GM23338 (cell line): ENCODE data around the gene AUH. TPM values are rescaled to one million over a fixed set of nuclear protein-coding genes. Genes with fewer than 3 reads are reported as not detected.

Experiments
- ATAC-seq: fragments of 200-7000 bp; cut with Tn5 transposase; 3 replicates; pipeline ENCODE4 v1.9.1; 2020
- DNase-seq: peaks from one replicate; pipeline ENCODE4 v3.0.0-alpha.2; 2015; ENCODE audit warnings: low spot score
- H2AFZ ChIP-seq: fragments of 200-600 bp; sonication (generic); 2 replicates; pipeline ENCODE4 v1.8.0; 2016; ENCODE audit warnings: antibody characterized with exemption, mild to moderate bottlenecking, moderate library complexity
- H3F3A ChIP-seq: fragments of 200-600 bp; sonication (generic); replicated peaks from 2 replicates; pipeline ENCODE4 v1.8.0; 2017; ENCODE audit warnings: antibody characterized with exemption, mixed run types, low read depth
- H3K27ac ChIP-seq: fragments of 200-600 bp; sonication (generic); 2 replicates; pipeline ENCODE4 v1.6.1; 2016; ENCODE audit warnings: low read depth
- H3K27me3 ChIP-seq: fragments of 200-600 bp; sonication (generic); 2 replicates; pipeline ENCODE4 v1.8.0; 2016; ENCODE audit warnings: mild to moderate bottlenecking, mixed run types, moderate library complexity; ENCODE audit not compliant: insufficient read depth
- H3K36me3 ChIP-seq: fragments of 200-600 bp; sonication (generic); 2 replicates; pipeline ENCODE4 v1.8.0; 2016; ENCODE audit warnings: mild to moderate bottlenecking; ENCODE audit not compliant: insufficient read depth
- H3K4me1 ChIP-seq: fragments of 200-600 bp; sonication (generic); 2 replicates; pipeline ENCODE4 v1.8.0; 2016; ENCODE audit warnings: mild to moderate bottlenecking, moderate library complexity; ENCODE audit not compliant: insufficient read depth
- H3K4me2 ChIP-seq: fragments of 200-600 bp; sonication (generic); 2 replicates; pipeline ENCODE4 v1.7.1; 2017; ENCODE audit warnings: mixed run types
- H3K4me3 ChIP-seq: fragments of 200-600 bp; sonication (generic); 2 replicates; pipeline ENCODE4 v1.6.1; 2016; ENCODE audit warnings: mixed run types
- H3K79me2 ChIP-seq: fragments of 200-600 bp; sonication (generic); replicated peaks from 2 replicates; pipeline ENCODE4 v1.8.0; 2017; ENCODE audit warnings: mild to moderate bottlenecking; ENCODE audit not compliant: insufficient read depth
- H3K9me2 ChIP-seq: fragments of 200-600 bp; sonication (generic); 2 replicates; pipeline ENCODE4 v1.8.0; 2017; ENCODE audit not compliant: insufficient read depth
- H4K20me1 ChIP-seq: fragments of 200-600 bp; sonication (generic); replicated peaks from 2 replicates; pipeline ENCODE4 v1.8.0; 2017; ENCODE audit warnings: mild to moderate bottlenecking; ENCODE audit not compliant: insufficient read depth
- H3K27ac Mint-ChIP-seq: 2 replicates; pipeline ENCODE4 v1.8.0; 2020; ENCODE audit warnings: inconsistent platforms, mild to moderate bottlenecking, moderate library complexity, mixed read lengths
- H3K27me3 Mint-ChIP-seq: 3 replicates; pipeline ENCODE4 v1.8.0; 2022; ENCODE audit warnings: low read depth, mild to moderate bottlenecking, moderate library complexity, mixed read lengths, inconsistent platforms; ENCODE audit not compliant: insufficient read depth, poor library complexity
- H3K36me3 Mint-ChIP-seq: 3 replicates; pipeline ENCODE4 v1.8.0; 2021; ENCODE audit warnings: low read depth, mild to moderate bottlenecking, inconsistent platforms, moderate library complexity, mixed read lengths
- H3K4me1 Mint-ChIP-seq: 3 replicates; pipeline ENCODE4 v1.8.0; 2020; ENCODE audit warnings: mild to moderate bottlenecking, inconsistent platforms, mixed read lengths
- H3K4me3 Mint-ChIP-seq: 3 replicates; pipeline ENCODE4 v1.8.0; 2021; ENCODE audit warnings: moderate library complexity, mild to moderate bottlenecking, inconsistent platforms, mixed read lengths
- H3K9me3 Mint-ChIP-seq: 3 replicates; pipeline ENCODE4 v1.8.0; 2020; ENCODE audit warnings: moderate library complexity, mild to moderate bottlenecking, inconsistent platforms, mixed read lengths
- CREB1 ChIP-seq: fragments of 250-450 bp; sonication (Bioruptor Pico); IDR thresholded peaks from 2 replicates; pipeline ENCODE4 v1.5.0; 2020; ENCODE audit warnings: low read depth, mild to moderate bottlenecking, moderate library complexity
- EZH2phosphoT487 ChIP-seq: fragments of 200-600 bp; sonication (generic); IDR thresholded peaks from one replicate; pipeline ENCODE4 v1.8.1; 2018; ENCODE audit warnings: antibody characterized with exemption; ENCODE audit not compliant: unreplicated experiment
- JUNB ChIP-seq: IDR thresholded peaks from one replicate; pipeline ENCODE4 v1.6.1; 2016; ENCODE audit warnings: antibody characterized with exemption; ENCODE audit not compliant: unreplicated experiment
- POLR2AphosphoS5 ChIP-seq: IDR thresholded peaks from 2 replicates; pipeline ENCODE4 v1.6.1; 2016; ENCODE audit warnings: antibody characterized with exemption, low read depth
- STAT1 ChIP-seq: IDR thresholded peaks from one replicate; pipeline ENCODE4 v1.6.1; 2016; ENCODE audit warnings: antibody characterized with exemption; ENCODE audit not compliant: unreplicated experiment
- ZNF331 ChIP-seq: fragments of 250-450 bp; sonication (Bioruptor Pico); IDR thresholded peaks from 2 replicates; pipeline ENCODE4 v1.5.0; 2020; ENCODE audit warnings: low read depth, mild to moderate bottlenecking, moderate library complexity
- polyA plus RNA-seq: library from polyadenylated mRNA; unstranded; fragments of >200 nt; fragmentation: Nextera tagmentation; extraction: Ambion mirVana; gene quantifications from 2 replicates; pipeline ENCODE4 v1.2.1, GENCODE V29; 2016
- total RNA-seq: library from RNA; depleted of rRNA; stranded (reverse); fragments of >200 nt; shearing (Covaris generic); gene quantifications from 2 replicates; pipeline ENCODE4 v1.2.3, GENCODE V29; 2014
- TF ChIP-seq, protein P1 (sequence below): fragments of 250-450 bp; sonication (Bioruptor Pico); IDR thresholded peaks from 2 replicates; pipeline ENCODE4 v1.5.0; 2020; ENCODE audit warnings: mild to moderate bottlenecking, moderate library complexity
- TF ChIP-seq, protein P2 (sequence below): IDR thresholded peaks from 2 replicates; pipeline ENCODE4 v1.6.1; 2016; ENCODE audit warnings: antibody characterized with exemption

The AUH gene
- total and polyA plus RNA-seq, 2 experiments from 2014 or later, result 28.8 to 34.2 TPM

DNA sequence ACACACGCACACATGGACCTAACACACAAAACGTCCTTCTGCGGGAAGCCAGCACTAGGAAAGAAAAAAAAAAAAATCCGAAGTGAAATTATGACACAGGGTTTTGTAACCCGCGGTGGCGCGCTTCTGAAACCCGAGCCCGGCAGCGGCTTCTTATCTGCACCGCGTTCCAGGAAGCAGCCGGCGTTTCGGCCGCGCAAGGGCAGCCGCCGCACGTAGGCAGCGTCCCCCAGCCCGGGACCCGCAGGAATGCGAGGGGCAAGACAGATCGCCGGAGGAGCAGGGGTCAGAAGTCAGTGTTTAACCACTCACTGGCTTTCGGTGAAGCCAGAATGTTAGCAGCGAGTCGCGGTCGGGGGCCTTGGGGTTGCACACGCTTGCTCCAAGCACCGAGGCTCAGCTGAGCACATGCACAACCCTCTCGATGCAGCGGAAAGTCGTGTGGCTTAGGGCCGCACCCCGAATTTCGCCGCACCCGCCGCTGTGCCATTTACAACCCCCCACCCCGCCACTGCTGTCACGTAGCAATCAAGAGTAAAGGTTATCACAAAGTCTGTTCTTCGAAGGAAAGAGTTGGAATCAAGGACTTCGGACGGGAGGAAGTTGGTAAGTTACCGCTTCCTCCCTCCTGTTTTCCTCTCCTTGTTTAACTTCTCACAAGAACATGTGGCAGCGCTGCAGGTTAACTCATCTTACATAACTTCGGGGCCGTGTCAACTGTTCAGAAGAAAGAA lies 167.9 kb downstream of the AUH start:
- TF ChIP-seq STAT1, result no peak
- TF ChIP-seq ZNF331 (CRISPR knock-in tag), result no peak
- TF ChIP-seq, protein P1, sequence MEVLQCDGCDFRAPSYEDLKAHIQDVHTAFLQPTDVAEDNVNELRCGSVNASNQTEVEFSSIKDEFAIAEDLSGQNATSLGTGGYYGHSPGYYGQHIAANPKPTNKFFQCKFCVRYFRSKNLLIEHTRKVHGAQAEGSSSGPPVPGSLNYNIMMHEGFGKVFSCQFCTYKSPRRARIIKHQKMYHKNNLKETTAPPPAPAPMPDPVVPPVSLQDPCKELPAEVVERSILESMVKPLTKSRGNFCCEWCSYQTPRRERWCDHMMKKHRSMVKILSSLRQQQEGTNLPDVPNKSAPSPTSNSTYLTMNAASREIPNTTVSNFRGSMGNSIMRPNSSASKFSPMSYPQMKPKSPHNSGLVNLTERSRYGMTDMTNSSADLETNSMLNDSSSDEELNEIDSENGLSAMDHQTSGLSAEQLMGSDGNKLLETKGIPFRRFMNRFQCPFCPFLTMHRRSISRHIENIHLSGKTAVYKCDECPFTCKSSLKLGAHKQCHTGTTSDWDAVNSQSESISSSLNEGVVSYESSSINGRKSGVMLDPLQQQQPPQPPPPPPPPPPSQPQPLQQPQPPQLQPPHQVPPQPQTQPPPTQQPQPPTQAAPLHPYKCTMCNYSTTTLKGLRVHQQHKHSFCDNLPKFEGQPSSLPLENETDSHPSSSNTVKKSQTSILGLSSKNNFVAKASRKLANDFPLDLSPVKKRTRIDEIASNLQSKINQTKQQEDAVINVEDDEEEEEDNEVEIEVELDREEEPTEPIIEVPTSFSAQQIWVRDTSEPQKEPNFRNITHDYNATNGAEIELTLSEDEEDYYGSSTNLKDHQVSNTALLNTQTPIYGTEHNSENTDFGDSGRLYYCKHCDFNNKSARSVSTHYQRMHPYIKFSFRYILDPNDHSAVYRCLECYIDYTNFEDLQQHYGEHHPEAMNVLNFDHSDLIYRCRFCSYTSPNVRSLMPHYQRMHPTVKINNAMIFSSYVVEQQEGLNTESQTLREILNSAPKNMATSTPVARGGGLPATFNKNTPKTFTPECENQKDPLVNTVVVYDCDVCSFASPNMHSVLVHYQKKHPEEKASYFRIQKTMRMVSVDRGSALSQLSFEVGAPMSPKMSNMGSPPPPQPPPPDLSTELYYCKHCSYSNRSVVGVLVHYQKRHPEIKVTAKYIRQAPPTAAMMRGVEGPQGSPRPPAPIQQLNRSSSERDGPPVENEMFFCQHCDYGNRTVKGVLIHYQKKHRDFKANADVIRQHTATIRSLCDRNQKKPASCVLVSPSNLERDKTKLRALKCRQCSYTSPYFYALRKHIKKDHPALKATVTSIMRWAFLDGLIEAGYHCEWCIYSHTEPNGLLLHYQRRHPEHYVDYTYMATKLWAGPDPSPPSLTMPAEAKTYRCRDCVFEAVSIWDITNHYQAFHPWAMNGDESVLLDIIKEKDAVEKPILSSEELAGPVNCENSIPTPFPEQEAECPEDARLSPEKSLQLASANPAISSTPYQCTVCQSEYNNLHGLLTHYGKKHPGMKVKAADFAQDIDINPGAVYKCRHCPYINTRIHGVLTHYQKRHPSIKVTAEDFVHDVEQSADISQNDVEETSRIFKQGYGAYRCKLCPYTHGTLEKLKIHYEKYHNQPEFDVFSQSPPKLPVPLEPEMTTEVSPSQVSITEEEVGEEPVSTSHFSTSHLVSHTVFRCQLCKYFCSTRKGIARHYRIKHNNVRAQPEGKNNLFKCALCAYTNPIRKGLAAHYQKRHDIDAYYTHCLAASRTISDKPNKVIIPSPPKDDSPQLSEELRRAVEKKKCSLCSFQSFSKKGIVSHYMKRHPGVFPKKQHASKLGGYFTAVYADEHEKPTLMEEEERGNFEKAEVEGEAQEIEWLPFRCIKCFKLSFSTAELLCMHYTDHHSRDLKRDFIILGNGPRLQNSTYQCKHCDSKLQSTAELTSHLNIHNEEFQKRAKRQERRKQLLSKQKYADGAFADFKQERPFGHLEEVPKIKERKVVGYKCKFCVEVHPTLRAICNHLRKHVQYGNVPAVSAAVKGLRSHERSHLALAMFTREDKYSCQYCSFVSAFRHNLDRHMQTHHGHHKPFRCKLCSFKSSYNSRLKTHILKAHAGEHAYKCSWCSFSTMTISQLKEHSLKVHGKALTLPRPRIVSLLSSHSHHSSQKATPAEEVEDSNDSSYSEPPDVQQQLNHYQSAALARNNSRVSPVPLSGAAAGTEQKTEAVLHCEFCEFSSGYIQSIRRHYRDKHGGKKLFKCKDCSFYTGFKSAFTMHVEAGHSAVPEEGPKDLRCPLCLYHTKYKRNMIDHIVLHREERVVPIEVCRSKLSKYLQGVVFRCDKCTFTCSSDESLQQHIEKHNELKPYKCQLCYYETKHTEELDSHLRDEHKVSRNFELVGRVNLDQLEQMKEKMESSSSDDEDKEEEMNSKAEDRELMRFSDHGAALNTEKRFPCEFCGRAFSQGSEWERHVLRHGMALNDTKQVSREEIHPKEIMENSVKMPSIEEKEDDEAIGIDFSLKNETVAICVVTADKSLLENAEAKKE (CRISPR knock-in tag), result no peak
- no peak for TF ChIP-seq CREB1 (CRISPR knock-in tag)
- TF ChIP-seq JUNB, result no peak
- TF ChIP-seq, protein P2, sequence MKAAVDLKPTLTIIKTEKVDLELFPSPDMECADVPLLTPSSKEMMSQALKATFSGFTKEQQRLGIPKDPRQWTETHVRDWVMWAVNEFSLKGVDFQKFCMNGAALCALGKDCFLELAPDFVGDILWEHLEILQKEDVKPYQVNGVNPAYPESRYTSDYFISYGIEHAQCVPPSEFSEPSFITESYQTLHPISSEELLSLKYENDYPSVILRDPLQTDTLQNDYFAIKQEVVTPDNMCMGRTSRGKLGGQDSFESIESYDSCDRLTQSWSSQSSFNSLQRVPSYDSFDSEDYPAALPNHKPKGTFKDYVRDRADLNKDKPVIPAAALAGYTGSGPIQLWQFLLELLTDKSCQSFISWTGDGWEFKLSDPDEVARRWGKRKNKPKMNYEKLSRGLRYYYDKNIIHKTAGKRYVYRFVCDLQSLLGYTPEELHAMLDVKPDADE, result 0 out of 2 replicates have a peak, but pooled peaks have one; percentile 19
- TF ChIP-seq POLR2AphosphoS5, result no peak
- TF ChIP-seq EZH2phosphoT487, result no peak
- Histone ChIP-seq H3K27ac (no peak overlapping the region), H3F3A (0 out of 2 replicates have a peak, but pooled peaks cover 2% of the 10 kb centered on the region), H3K4me3 (peak overlapping the region; percentile 79), H3K27me3 (peaks cover 38% of the 10 kb centered on the region), H4K20me1 (no peaks in the 10 kb centered on the region), H3K4me2 (peak overlapping the region; percentile 98), H2AFZ (peak overlapping the region; percentile 98), H3K36me3 (no peaks in the 10 kb centered on the region), H3K9me2 (peaks cover 7% of the 10 kb centered on the region; the same call in 1 of the 2 replicates), H3K4me1 (peaks cover 20% of the 10 kb centered on the region), H3K79me2 (no peaks in the 10 kb centered on the region)
- ATAC-seq (peak; percentile 88), DNase-seq (peak; percentile 90)
- Mint-ChIP-seq H3K36me3 (0 out of 3 replicates have a peak, but pooled peaks cover 3% of the 10 kb centered on the region), H3K4me3 (peak overlapping the region; percentile 82), H3K27me3 (peaks cover 31% of the 10 kb centered on the region), H3K27ac (no peak overlapping the region), H3K4me1 (peaks cover 28% of the 10 kb centered on the region), H3K9me3 (peaks cover 8% of the 10 kb centered on the region; the same call in 1 of the 3 replicates)
